Measurements from ENCODE around the gene CHST12. TPM values are rescaled to one million over a fixed set of nuclear protein-coding genes. Genes with fewer than 3 reads are reported as not detected.

The CHST12 gene
- total RNA-seq, 1 donor from 2014 or later: 29.8 TPM

DNA sequence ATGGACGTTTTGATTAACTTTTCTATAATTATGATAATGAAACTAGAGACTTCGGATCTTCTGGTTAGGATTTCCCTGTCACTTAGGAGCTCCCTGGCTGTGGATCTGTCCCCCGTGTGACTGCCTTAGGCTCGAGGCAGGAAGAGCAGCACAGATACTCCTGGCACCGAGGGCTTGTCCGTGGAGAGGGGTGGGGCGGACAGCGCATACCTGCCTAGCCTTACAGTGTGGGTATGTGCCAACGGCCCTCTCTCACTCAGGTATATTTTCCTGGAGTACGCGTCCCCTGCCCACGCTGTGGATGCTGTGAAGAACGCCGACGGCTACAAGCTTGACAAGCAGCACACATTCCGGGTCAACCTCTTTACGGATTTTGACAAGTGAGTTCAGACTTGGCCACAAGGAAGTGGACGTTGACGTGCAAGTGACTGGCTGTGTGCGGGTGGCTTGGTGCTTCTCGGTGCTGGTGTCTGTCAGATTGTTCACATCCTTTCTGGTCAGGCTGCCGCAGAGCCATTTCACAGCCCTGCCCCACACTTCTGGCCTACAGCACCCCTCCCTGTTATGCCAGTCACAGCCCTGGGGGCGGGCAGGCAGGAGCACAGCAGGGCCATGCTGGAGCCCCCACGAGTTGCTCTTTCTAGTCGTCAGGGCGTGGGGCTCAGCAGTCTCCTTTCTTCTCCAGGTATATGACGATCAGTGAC, 40.9 kb upstream of the CHST12 start:
- DNase-seq (no peak), ATAC-seq (peak; percentile 24)
- Histone ChIP-seq H3K36me3 (peaks cover 93% of the 10 kb centered on the region), H3K27me3 (no peaks in the 10 kb centered on the region), H3K9me3 (no peaks in the 10 kb centered on the region), H3K4me1 (peaks cover 20% of the 10 kb centered on the region), H3K4me3 (no peak overlapping the region), H3K27ac (no peak overlapping the region)
- intact Hi-C loops (cut with DNase I): no loop called here
- TF ChIP-seq, protein P1, sequence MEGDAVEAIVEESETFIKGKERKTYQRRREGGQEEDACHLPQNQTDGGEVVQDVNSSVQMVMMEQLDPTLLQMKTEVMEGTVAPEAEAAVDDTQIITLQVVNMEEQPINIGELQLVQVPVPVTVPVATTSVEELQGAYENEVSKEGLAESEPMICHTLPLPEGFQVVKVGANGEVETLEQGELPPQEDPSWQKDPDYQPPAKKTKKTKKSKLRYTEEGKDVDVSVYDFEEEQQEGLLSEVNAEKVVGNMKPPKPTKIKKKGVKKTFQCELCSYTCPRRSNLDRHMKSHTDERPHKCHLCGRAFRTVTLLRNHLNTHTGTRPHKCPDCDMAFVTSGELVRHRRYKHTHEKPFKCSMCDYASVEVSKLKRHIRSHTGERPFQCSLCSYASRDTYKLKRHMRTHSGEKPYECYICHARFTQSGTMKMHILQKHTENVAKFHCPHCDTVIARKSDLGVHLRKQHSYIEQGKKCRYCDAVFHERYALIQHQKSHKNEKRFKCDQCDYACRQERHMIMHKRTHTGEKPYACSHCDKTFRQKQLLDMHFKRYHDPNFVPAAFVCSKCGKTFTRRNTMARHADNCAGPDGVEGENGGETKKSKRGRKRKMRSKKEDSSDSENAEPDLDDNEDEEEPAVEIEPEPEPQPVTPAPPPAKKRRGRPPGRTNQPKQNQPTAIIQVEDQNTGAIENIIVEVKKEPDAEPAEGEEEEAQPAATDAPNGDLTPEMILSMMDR (IDR thresholded peaks at IDR 0.05): no peak

DNA sequence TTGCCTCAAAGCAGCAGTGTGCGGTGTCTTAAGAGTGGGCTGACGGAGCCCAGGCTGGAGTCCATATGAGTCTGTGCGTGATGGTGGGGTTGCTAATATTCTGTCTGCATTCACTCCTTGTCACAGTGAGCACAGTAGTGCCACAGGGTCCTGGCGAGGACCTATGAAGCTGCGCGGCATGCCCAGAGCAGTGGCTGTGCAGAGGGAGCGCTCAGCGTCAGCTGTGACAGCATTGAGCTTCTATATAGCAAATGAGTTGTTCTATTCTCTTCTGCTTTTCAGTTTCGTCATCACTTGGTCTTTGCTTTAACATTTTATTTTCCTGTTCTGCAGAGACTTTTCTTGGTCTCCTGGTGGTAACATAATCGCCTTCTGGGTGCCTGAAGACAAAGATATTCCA, 34.3 kb upstream of the CHST12 start:
- ATAC-seq: no peak
- DNase-seq: no peak
- no peaks in the 10 kb centered on the region for H3K27me3 ChIP-seq
- no peaks in the 10 kb centered on the region for H3K9me3 ChIP-seq
- H3K4me3 ChIP-seq: no peak overlapping the region
- TF ChIP-seq, protein P1 (IDR thresholded peaks at IDR 0.05): no peak
- peaks cover 100% of the 10 kb centered on the region for H3K36me3 ChIP-seq
- intact Hi-C loops (cut with DNase I): no loop called here
- H3K27ac ChIP-seq: no peak overlapping the region
- no peaks in the 10 kb centered on the region for H3K4me1 ChIP-seq

DNA sequence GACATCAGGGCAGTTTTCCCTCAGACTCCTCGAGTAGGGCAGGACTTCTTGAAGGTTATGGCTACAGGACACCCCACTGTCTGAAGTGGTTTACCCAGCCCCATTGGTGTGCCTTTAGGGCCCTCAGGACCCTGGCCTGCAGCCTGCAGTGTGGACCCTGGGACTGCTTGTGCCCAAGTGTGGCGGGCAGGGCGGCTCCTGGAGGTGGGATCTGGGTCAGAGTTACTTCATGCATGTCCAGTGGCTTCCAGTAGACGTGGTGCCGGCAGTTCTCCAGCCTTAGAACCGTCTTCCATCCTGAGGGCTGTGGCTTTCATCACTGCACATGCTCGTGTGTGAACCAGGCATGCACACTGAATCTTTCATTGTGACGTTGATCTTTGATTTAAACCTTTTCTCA, 32.1 kb upstream of the CHST12 start:
- Histone ChIP-seq H3K4me1 (no peaks in the 10 kb centered on the region), H3K27ac (no peak overlapping the region), H3K9me3 (no peaks in the 10 kb centered on the region), H3K36me3 (peaks cover 100% of the 10 kb centered on the region), H3K4me3 (no peak overlapping the region), H3K27me3 (no peaks in the 10 kb centered on the region)
- ATAC-seq (no peak), DNase-seq (no peak)
- TF ChIP-seq, protein P1 (IDR thresholded peaks at IDR 0.05): no peak
- intact Hi-C loops (cut with DNase I): no loop called here

DNA sequence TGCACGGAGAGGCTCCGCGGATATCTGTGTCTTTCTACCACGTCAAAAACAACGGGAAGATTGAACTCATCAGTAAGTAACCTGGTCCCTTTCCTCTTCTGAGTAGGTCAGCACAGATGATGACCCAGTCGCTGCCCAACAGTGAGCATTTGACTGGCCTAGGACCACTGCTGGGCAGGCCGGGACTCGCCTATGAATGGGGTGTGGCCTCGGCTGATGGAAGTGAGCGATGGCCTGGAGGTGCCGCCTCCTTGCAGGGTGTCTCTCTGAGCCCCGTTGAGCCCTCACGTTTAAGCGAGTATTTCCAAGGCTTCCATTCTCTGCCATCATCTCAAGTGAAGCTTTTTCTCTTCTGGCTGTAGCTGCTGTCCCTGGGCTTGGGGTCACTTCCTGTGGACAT, 30.7 kb upstream of the CHST12 start:
- intact Hi-C loops (cut with DNase I): no loop called here
- H3K27ac ChIP-seq: no peak overlapping the region
- no peak for ATAC-seq
- peaks cover 96% of the 10 kb centered on the region for H3K36me3 ChIP-seq
- H3K27me3 ChIP-seq: no peaks in the 10 kb centered on the region
- no peaks in the 10 kb centered on the region for H3K9me3 ChIP-seq
- no peaks in the 10 kb centered on the region for H3K4me1 ChIP-seq
- H3K4me3 ChIP-seq: no peak overlapping the region
- TF ChIP-seq, protein P1 (IDR thresholded peaks at IDR 0.05): no peak
- no peak for DNase-seq

DNA sequence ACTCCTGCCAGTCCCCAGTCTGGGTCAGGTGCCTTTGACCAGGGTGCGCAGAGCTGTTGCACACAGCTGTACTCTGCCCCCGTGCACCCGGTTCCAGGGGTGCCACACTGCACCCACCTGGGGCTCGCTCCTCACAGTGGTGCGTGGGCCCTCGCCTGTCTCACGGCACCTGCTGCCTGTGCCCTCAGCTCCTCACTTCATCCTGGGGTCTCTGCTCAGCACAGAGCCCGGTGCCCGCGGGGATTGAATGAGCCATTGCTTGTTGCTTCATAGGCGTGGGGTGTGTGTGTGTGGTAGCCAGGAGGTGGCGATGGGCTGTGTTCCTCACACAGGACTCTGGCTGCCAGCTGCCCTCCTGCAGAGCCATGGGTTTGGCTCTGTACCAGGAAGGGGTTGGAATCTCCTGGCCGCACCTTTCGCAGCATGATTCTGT, 30.3 kb upstream of the CHST12 start:
- H3K9me3 ChIP-seq: no peaks in the 10 kb centered on the region
- peaks cover 92% of the 10 kb centered on the region for H3K36me3 ChIP-seq
- TF ChIP-seq, protein P1 (IDR thresholded peaks at IDR 0.05): no peak
- intact Hi-C loops (cut with DNase I): no loop called here
- DNase-seq (no peak), ATAC-seq (peak; percentile 25)
- no peak overlapping the region for H3K27ac ChIP-seq
- H3K27me3 ChIP-seq: no peaks in the 10 kb centered on the region
- H3K4me1 ChIP-seq: no peaks in the 10 kb centered on the region
- no peak overlapping the region for H3K4me3 ChIP-seq

All from upper lobe of right lung (tissue), 1 donor.